HepG2 (cell line): ENCODE results near the gene EXOC3L2. TPM values are rescaled to one million over a fixed set of nuclear protein-coding genes. Genes with fewer than 3 reads are reported as not detected.

Source experiments
- ATAC-seq: fragments of 200-7000 bp; cut with Tn5 transposase; 3 replicates; pipeline ENCODE4 v1.9.1; 2020; ENCODE audit warnings: mild to moderate bottlenecking, moderate library complexity
- BruUV-seq: library from RNA; stranded (reverse); fragments of 400-500 nt; replicated peaks from 2 replicates; lab custom pipeline; 2021; lab: Mats Ljungman, UMichigan
- CTCF ChIA-PET: fragments of 300-600 bp; formaldehyde crosslinking; extraction: SDS; loops from one replicate; lab custom pipeline; 2021; ENCODE audit warnings: low total read pairs, inconsistent platforms, low intra/inter-chr PET ratio; lab: Yijun Ruan, JAX
- POLR2A ChIA-PET: fragments of 350-600 bp; sonication (Branson Sonifier 250); formaldehyde crosslinking; loops from one replicate; lab custom pipeline; 2020; ENCODE audit warnings: antibody characterized with exemption, inconsistent platforms; lab: Yijun Ruan, JAX
- DNase-seq: peaks from one replicate; pipeline ENCODE4 v3.0.0-alpha.2; 2015; ENCODE audit warnings: low spot score
- FAIRE-seq: peaks from 3 replicates; lab custom pipeline; 2011; peaks lifted over from hg19 to GRCh38; lab: Jason Lieb, UNC
- H2AFZ ChIP-seq: one replicate; pipeline ENCODE4 v1.6.1; 2011; ENCODE audit warnings: low read length, inconsistent platforms
- H3K27ac ChIP-seq: fragments of 300-600 bp; 3 replicates; pipeline ENCODE4 v1.8.0; 2011; ENCODE audit warnings: mixed run types, mild to moderate bottlenecking, mixed read lengths, low read length, inconsistent platforms; ENCODE audit not compliant: insufficient read depth; ENCODE audit errors: extremely low read length
- H3K27me3 ChIP-seq, 2 experiments: fragments of 200-600 bp in 1 of 2; 2 replicates in 1 of 2; 3 replicates in 1 of 2; pipeline versions ENCODE4 v1.6.0 to v1.8.0; 2011; ENCODE audit warnings: low read length in 2 of 2, mild to moderate bottlenecking in 2 of 2, moderate library complexity in 2 of 2, inconsistent platforms in 1 of 2; ENCODE audit not compliant: insufficient read depth in 2 of 2, control insufficient read depth in 1 of 2
- H3K36me3 ChIP-seq, 2 experiments: fragments of 200-600 bp in 1 of 2; replicated peaks in 1 of 2; 2 replicates in 1 of 2; 3 replicates in 1 of 2; pipeline versions ENCODE4 v1.5.1 to v1.8.0; 2011; ENCODE audit warnings: low read length in 2 of 2, inconsistent platforms in 1 of 2; ENCODE audit not compliant: insufficient read depth in 2 of 2, control insufficient read depth in 1 of 2
- H3K4me1 ChIP-seq: 2 replicates; pipeline ENCODE4 v1.5.1; 2012; ENCODE audit warnings: low read length, inconsistent platforms; ENCODE audit not compliant: insufficient read depth
- H3K4me2 ChIP-seq: 2 replicates; pipeline ENCODE4 v1.6.0; 2011; ENCODE audit warnings: low read depth, low read length, inconsistent platforms
- H3K4me3 ChIP-seq, 3 experiments: fragments of 200-600 bp in 1 of 3; sonication (generic), shearing (Covaris generic) in 1 of 3; replicated peaks in 1 of 3; 2 replicates each; pipeline ENCODE4 v1.5.1; 2011 to 2016; ENCODE audit warnings: low read length in 3 of 3, inconsistent platforms in 2 of 3, low read depth in 2 of 3, mild to moderate bottlenecking in 2 of 3, control low read depth in 1 of 3, mixed read lengths in 1 of 3; ENCODE audit not compliant: insufficient read depth in 1 of 3
- H3K79me2 ChIP-seq: one replicate; pipeline ENCODE4 v1.6.1; 2011; ENCODE audit warnings: low read length, inconsistent platforms; ENCODE audit not compliant: insufficient read depth
- H3K9ac ChIP-seq: 2 replicates; pipeline ENCODE4 v1.6.0; 2011; ENCODE audit warnings: mild to moderate bottlenecking, low read depth, low read length, inconsistent platforms; ENCODE audit not compliant: insufficient read depth
- H3K9me3 ChIP-seq: 2 replicates; pipeline ENCODE4 v1.5.1; 2012; ENCODE audit warnings: mild to moderate bottlenecking, low read length
- H4K20me1 ChIP-seq: 2 replicates; pipeline ENCODE4 v1.6.0; 2011; ENCODE audit warnings: inconsistent platforms, mild to moderate bottlenecking, low read length, moderate library complexity; ENCODE audit not compliant: insufficient read depth
- AGO2 ChIP-seq: fragments of 200-400 bp; formaldehyde crosslinking; optimal IDR thresholded peaks from 2 replicates; pipeline ENCODE3; 2017; ENCODE audit warnings: mild to moderate bottlenecking, low read depth, low read length, moderate library complexity
- AHR ChIP-seq: IDR thresholded peaks from 2 replicates; pipeline ENCODE4 v1.6.1; 2018; ENCODE audit warnings: missing genetic modification reagents, missing compliant biosample characterization
- BATF2 ChIP-seq: sonication (generic); formaldehyde crosslinking; IDR thresholded peaks from 2 replicates; pipeline ENCODE4 v1.8.0; 2022; ENCODE audit warnings: mild to moderate bottlenecking, missing genetic modification reagents, moderate library complexity
- CEBPB ChIP-seq: IDR thresholded peaks from 2 replicates; pipeline ENCODE4 v1.6.1; 2011; ENCODE audit warnings: low read depth, low read length, improper control_type of control experiment, borderline replicate concordance
- GATAD2A ChIP-seq: IDR thresholded peaks from 2 replicates; pipeline ENCODE4 v1.6.1; 2016
- HMG20B ChIP-seq: conservative IDR thresholded peaks from 2 replicates; pipeline ENCODE4 v1.6.1; 2016; ENCODE audit warnings: missing genetic modification reagents, missing compliant biosample characterization
- MAFF ChIP-seq: IDR thresholded peaks from 2 replicates; pipeline ENCODE4 v1.6.1; 2011; ENCODE audit warnings: low read depth, low read length, improper control_type of control experiment
- MBD4 ChIP-seq: IDR thresholded peaks from 2 replicates; pipeline ENCODE4 v1.6.1; 2012; ENCODE audit warnings: low read length, inconsistent platforms, borderline replicate concordance
- MXD1 ChIP-seq: sonication (generic); formaldehyde crosslinking; IDR thresholded peaks from 2 replicates; pipeline ENCODE4 v1.4.0; 2020; ENCODE audit warnings: mild to moderate bottlenecking, missing genetic modification reagents
- NR2C2 ChIP-seq: sonication (generic); formaldehyde crosslinking; IDR thresholded peaks from 2 replicates; pipeline ENCODE4 v1.4.0; 2020; ENCODE audit warnings: missing genetic modification reagents, mild to moderate bottlenecking, moderate library complexity, borderline replicate concordance
- ONECUT2 ChIP-seq: sonication (generic); formaldehyde crosslinking; IDR thresholded peaks from 2 replicates; pipeline ENCODE4 v1.4.0; 2020; ENCODE audit warnings: missing genetic modification reagents
- UBTF ChIP-seq: sonication (generic); formaldehyde crosslinking; IDR thresholded peaks from 2 replicates; pipeline ENCODE4 v1.4.0; 2020; ENCODE audit warnings: mild to moderate bottlenecking, missing genetic modification reagents
- ZBTB8A ChIP-seq: sonication (generic); formaldehyde crosslinking; IDR thresholded peaks from 2 replicates; pipeline ENCODE4 v1.4.0; 2020; ENCODE audit warnings: mild to moderate bottlenecking, low read depth, missing genetic modification reagents, borderline replicate concordance
- ZNF670 ChIP-seq: sonication (generic); formaldehyde crosslinking; IDR thresholded peaks from 2 replicates; pipeline ENCODE4 v1.8.0; 2022; ENCODE audit warnings: mild to moderate bottlenecking, missing genetic modification reagents, borderline replicate concordance
- ZNF724P ChIP-seq: sonication (generic); formaldehyde crosslinking; IDR thresholded peaks from 2 replicates; pipeline ENCODE4 v1.8.0; 2022; ENCODE audit warnings: missing genetic modification reagents, borderline replicate concordance
- WGBS: methylation state at CpG from one replicate; pipeline ENCODE4 v1.1.6; 2017; ENCODE audit warnings: low lambda C conversion rate; 5-methylcytosine and 5-hydroxymethylcytosine counted together
- in situ Hi-C: cut with HindIII; loops from 2 replicates; pipeline ENCODE4 v1.10.0; 2017; ENCODE audit warnings: low pct_unique_long_range_greater_than_20kb; ENCODE audit not compliant: extremely low pct_ligation_motif_present
- intact Hi-C: fragments of 100-400 bp; cut with micrococcal nuclease; formaldehyde crosslinking; loops from one replicate; pipeline ENCODE4 v1.10.0; 2022; ENCODE audit not compliant: unreplicated experiment
- polyA plus RNA-seq, 8 experiments: library from polyadenylated mRNA; depleted of rRNA in 3 of 8; stranded (reverse) in 7 of 8; unstranded in 1 of 8; fragments of >200 nt; fragmentation: Illumina TruSeq in 4 of 8; extraction: Trizol in 4 of 8; gene quantifications; 2 replicates each; pipeline versions ENCODE4 v1.2.1 to v1.2.3, GENCODE V29; 2011 to 2016; ENCODE audit warnings: low read depth in 4 of 8, missing spikeins in 1 of 8, mixed read lengths in 1 of 8; ENCODE audit not compliant: insufficient read depth in 1 of 8
- total RNA-seq, 5 experiments: library from RNA; depleted of rRNA; stranded (reverse); fragments of >200 nt; fragmentation: Illumina TruSeq; extraction: Trizol; gene quantifications; 2 replicates each; pipeline ENCODE4 v1.2.3, GENCODE V29; 2016; ENCODE audit warnings: low read depth in 1 of 5

EXOC3L2 gene
- total and polyA plus RNA-seq, 2 of the 13 experiments (the other 11 are each of a cell fraction or from before 2014, with no cell fraction given) = 0.21 TPM; not detected in 1

- Histone ChIP-seq H3K27ac (no peak overlapping the region), H4K20me1 (no peaks in the 10 kb centered on the region), H2AFZ (no peak overlapping the region), H3K9me3 (no peaks in the 10 kb centered on the region), H3K4me1 (peaks cover 30% of the 10 kb centered on the region), H3K79me2 (no peaks in the 10 kb centered on the region), H3K4me2 (no peak overlapping the region)
- in situ Hi-C loops = no loop called here
- POLR2A ChIA-PET = no interaction called here
- CTCF ChIA-PET = no interaction called here
- TF ChIP-seq MBD4 = no peak
- TF ChIP-seq UBTF (CRISPR knock-in tag) = 0 out of 2 replicates have a peak, but pooled peaks have one; percentile 13
- TF ChIP-seq AGO2 = peak; percentile 61
- TF ChIP-seq, all 625 proteins: peak for 2
- ATAC-seq (no peak), DNase-seq (no peak), FAIRE-seq (no peak)
- Histone ChIP-seq H3K4me3 (no peak overlapping the region), H3K36me3 (peaks cover 11 to 18% of the 10 kb centered on the region in 2 experiments; a peak in 4 of 5 replicates), H3K27me3 (no peaks in the 10 kb centered on the region), H3K9ac (no peak overlapping the region)
- 97% methylated on average over 13 of the region's 19 CpGs for WGBS
- BruUV-seq = no TSS peak
- intact Hi-C loops = no loop called here
Observed at GRCh38 chr19:45280471-45280961, 35.3 kb upstream of the EXOC3L2 start.

- peak; percentile 53 for DNase-seq
- Histone ChIP-seq H3K27ac (no peak overlapping the region), H3K27me3 (no peaks in the 10 kb centered on the region), H3K4me2 (no peak overlapping the region), H3K9ac (no peak overlapping the region), H2AFZ (no peak overlapping the region), H3K36me3 (peaks cover 11 to 21% of the 10 kb centered on the region in 2 experiments; a peak in 4 of 5 replicates), H3K4me3 (no peak overlapping the region), H3K4me1 (peaks cover 38% of the 10 kb centered on the region), H3K9me3 (no peaks in the 10 kb centered on the region), H3K79me2 (no peaks in the 10 kb centered on the region), H4K20me1 (no peaks in the 10 kb centered on the region)
- no peak for FAIRE-seq
- BruUV-seq = no TSS peak
- 68% methylated on average over 3 of the region's 3 CpGs for WGBS
- intact Hi-C loops = no loop called here
- ChIA-PET CTCF (no interaction called here), POLR2A (no interaction called here)
- in situ Hi-C loops = no loop called here
- ATAC-seq = peak; percentile 74
- TF ChIP-seq ZNF724P (CRISPR knock-in tag) (no peak), MXD1 (CRISPR knock-in tag) (no peak), MAFF (no peak), ONECUT2 (CRISPR knock-in tag) (peak; percentile 69), NR2C2 (CRISPR knock-in tag) (0 out of 2 replicates have a peak, but pooled peaks have one; percentile 29), CEBPB (no peak), HMG20B (no peak), GATAD2A (CRISPR knock-in tag) (peak; percentile 60; the same call in 1 of the 2 replicates), ZNF670 (CRISPR knock-in tag) (no peak), ZBTB8A (CRISPR knock-in tag) (no peak), BATF2 (CRISPR knock-in tag) (no peak), AHR (no peak)
Observed at GRCh38 chr19:45279587-45280192, 34.5 kb upstream of the EXOC3L2 start.
